ENCODE results near the gene TMEM184A. TPM values are rescaled to one million over a fixed set of nuclear protein-coding genes. Genes with fewer than 3 reads are reported as not detected.

The TMEM184A gene
- total RNA-seq, 4 donors from 2014 or later: 0.23 to 0.42 TPM; not detected in 2

DNA sequence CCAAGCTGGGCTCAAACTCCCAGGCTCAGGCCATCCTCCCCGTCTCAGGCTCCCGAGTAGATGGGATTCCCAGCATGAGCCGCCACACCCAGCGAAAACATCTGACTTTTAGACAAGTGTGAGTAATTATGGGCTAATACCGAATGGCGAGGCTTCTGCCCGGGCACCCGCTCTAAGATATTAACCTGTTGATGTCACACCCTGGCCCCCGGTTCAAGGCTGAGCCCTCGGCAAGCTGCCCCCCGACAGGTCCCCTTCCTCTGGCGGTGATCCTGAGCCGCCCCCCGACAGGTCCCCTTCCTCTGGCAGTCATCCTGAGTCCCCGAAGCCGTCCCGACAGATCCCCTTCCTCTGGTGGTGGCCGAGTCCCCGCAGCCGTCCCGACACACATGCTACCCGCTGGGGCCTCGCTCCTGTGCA is 8.6 kb upstream of the TMEM184A start:
- 62% methylated on average over 22 of the region's 23 CpGs for WGBS
- H3K27me3 ChIP-seq: peaks cover 0 to 31% (median 0%) of the 10 kb centered on the region in 4 donors
- no peak overlapping the region for H3K4me3 ChIP-seq
- no peaks in the 10 kb centered on the region for H3K9me3 ChIP-seq
- TF ChIP-seq EP300 (IDR thresholded peaks at IDR 0.05) (no peak), POLR2A (IDR thresholded peaks at IDR 0.05; ENCODE audit: low read depth) (no peak), POLR2AphosphoS5 (IDR thresholded peaks at IDR 0.05) (no peak)
- TF ChIP-seq, protein P1, sequence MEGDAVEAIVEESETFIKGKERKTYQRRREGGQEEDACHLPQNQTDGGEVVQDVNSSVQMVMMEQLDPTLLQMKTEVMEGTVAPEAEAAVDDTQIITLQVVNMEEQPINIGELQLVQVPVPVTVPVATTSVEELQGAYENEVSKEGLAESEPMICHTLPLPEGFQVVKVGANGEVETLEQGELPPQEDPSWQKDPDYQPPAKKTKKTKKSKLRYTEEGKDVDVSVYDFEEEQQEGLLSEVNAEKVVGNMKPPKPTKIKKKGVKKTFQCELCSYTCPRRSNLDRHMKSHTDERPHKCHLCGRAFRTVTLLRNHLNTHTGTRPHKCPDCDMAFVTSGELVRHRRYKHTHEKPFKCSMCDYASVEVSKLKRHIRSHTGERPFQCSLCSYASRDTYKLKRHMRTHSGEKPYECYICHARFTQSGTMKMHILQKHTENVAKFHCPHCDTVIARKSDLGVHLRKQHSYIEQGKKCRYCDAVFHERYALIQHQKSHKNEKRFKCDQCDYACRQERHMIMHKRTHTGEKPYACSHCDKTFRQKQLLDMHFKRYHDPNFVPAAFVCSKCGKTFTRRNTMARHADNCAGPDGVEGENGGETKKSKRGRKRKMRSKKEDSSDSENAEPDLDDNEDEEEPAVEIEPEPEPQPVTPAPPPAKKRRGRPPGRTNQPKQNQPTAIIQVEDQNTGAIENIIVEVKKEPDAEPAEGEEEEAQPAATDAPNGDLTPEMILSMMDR (IDR thresholded peaks at IDR 0.05): no peak
- intact Hi-C loops (cut with DNase I): no loop called here
- peaks cover 11 to 22% (median 18%) of the 10 kb centered on the region in 4 donors for H3K4me1 ChIP-seq
- peaks cover 4 to 31% (median 25%) of the 10 kb centered on the region in 4 donors for H3K36me3 ChIP-seq
- DNase-seq (ENCODE audit: extremely low spot score): no peak
- H3K27ac ChIP-seq (replicated peaks in 1 of 4): no peak overlapping the region

DNA sequence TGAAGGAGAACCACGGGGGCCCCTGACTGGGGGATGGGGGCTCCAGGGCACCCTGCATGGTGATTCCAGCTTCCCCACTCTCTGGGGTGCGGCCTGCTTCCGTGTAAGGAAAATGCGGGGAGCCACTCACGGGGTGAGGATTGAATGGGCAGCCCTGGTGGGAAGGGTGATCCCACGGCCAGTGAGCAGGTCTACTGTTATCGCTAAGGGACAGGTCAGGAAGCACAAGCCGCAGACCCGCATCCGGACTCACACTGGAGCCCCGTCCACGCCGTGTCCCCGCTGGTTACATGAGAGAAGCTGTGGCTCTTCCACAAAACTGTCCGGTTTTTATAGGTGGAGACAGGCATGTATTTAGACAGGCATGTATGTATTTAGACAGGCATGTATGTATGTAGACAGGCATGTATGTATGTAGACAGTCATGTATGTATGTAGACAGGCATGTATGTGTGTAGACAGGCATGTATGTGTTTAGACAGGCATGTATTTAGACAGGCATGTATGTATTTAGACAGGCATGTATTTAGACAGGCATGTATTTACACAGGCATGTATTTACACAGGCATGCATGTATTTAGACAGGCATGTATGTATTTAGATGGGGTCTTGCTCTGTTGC is 8.1 kb upstream of the TMEM184A start:
- WGBS: 88% methylated on average over 15 of the region's 15 CpGs
- TF ChIP-seq POLR2AphosphoS5 (IDR thresholded peaks at IDR 0.05): no peak
- TF ChIP-seq EP300 (IDR thresholded peaks at IDR 0.05): no peak
- TF ChIP-seq, protein P1 (IDR thresholded peaks at IDR 0.05): no peak
- TF ChIP-seq POLR2A (IDR thresholded peaks at IDR 0.05; ENCODE audit: low read depth): no peak
- peaks cover 7 to 17% (median 14%) of the 10 kb centered on the region in 4 donors for H3K4me1 ChIP-seq
- intact Hi-C loops (cut with DNase I): no loop called here
- DNase-seq (ENCODE audit: extremely low spot score): no peak
- H3K27ac ChIP-seq (replicated peaks in 1 of 4): no peak overlapping the region
- no peak overlapping the region for H3K4me3 ChIP-seq
- peaks cover 0 to 36% (median 0%) of the 10 kb centered on the region in 4 donors for H3K27me3 ChIP-seq
- H3K9me3 ChIP-seq: no peaks in the 10 kb centered on the region
- H3K36me3 ChIP-seq: peaks cover 4 to 31% (median 25%) of the 10 kb centered on the region in 4 donors

DNA sequence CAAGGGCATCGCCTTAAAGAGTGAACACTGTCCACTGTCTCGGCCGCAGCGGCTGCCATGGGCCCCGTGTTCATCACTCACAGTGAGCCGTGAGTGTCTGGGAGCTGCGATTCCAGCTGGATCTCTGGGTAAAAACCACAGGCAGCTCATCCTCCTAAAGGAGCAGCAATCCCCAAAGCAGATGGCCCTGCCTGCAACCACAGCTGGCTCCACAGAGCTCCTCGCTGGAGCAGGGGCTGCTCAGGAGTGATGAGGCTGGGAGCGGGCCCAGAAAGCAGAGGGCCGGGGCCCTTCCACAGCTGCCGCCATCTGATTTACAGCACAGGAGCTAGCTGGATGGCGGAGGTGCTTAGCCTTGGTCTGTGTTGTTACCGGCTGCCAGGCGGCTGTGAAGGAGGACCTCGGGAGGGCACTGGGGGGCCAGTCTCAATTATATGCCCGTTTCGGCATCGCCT is 6.6 kb upstream of the TMEM184A start:
- Histone ChIP-seq H3K9me3 (no peaks in the 10 kb centered on the region), H3K36me3 (peaks cover 4 to 25% (median 21%) of the 10 kb centered on the region in 4 donors), H3K27me3 (peaks cover 0 to 48% (median 0%) of the 10 kb centered on the region in 4 donors), H3K27ac (replicated peaks in 1 of 4) (no peak overlapping the region), H3K4me1 (peaks cover 0 to 9% (median 1%) of the 10 kb centered on the region in 4 donors), H3K4me3 (no peak overlapping the region)
- intact Hi-C loops (cut with DNase I): no loop called here
- 71% methylated on average over 14 of the region's 18 CpGs for WGBS
- no peak for TF ChIP-seq POLR2A (IDR thresholded peaks at IDR 0.05; ENCODE audit: low read depth)
- TF ChIP-seq, protein P1 (IDR thresholded peaks at IDR 0.05): no peak
- no peak for TF ChIP-seq POLR2AphosphoS5 (IDR thresholded peaks at IDR 0.05)
- TF ChIP-seq EP300 (IDR thresholded peaks at IDR 0.05): no peak
- DNase-seq (ENCODE audit: extremely low spot score): no peak

DNA sequence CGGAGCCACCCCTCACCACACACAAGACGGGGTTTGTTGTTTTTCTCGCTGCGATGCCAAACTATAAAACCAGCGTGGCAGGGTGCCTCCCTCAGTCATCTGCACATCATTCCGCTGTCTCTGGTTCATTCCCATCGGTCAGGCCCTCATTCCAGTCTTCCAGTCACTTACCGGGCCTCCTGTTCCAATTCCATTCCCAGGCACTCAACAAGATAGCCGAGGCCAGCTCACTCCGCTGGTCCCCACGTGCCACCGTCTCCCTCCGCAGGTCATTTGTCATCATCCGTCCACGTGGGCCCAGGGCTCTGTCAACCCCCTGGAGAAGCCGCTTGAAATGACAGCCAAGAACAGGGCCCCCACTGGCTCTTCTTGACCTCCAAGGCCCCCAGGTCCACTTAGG is 6.1 kb upstream of the TMEM184A start:
- intact Hi-C loops (cut with DNase I): no loop called here
- TF ChIP-seq POLR2A (IDR thresholded peaks at IDR 0.05; ENCODE audit: low read depth): no peak
- TF ChIP-seq POLR2AphosphoS5 (IDR thresholded peaks at IDR 0.05): no peak
- TF ChIP-seq, protein P1 (IDR thresholded peaks at IDR 0.05): no peak
- no peak for TF ChIP-seq EP300 (IDR thresholded peaks at IDR 0.05)
- no peak for DNase-seq (ENCODE audit: extremely low spot score)
- Histone ChIP-seq H3K4me3 (no peak overlapping the region), H3K9me3 (no peaks in the 10 kb centered on the region), H3K36me3 (peaks cover 0 to 20% (median 16%) of the 10 kb centered on the region in 4 donors), H3K4me1 (peaks cover 0 to 9% (median 0%) of the 10 kb centered on the region in 4 donors), H3K27ac (replicated peaks in 1 of 4) (no peak overlapping the region), H3K27me3 (peaks cover 0 to 48% (median 0%) of the 10 kb centered on the region in 4 donors)
- WGBS: 61% methylated on average over 15 of the region's 16 CpGs

Data from esophagus muscularis mucosa (tissue), 4 donors.